Neural progenitor cell (in vitro differentiated cells): ENCODE results near the gene CTSF. TPM values are rescaled to one million over a fixed set of nuclear protein-coding genes. Genes with fewer than 3 reads are reported as not detected.
"Not testable (repeated sequence)": the region's sequence is repeated elsewhere in the genome, so short reads cannot be mapped to it uniquely, and the experiment has no call there.

Experiments used
- DNase-seq: peaks from one replicate; pipeline ENCODE4 v3.0.0-alpha.2; 2016; ENCODE audit warnings: low spot score
- H2AFZ ChIP-seq: fragments of 200-600 bp; sonication (generic); replicated peaks from 2 replicates; pipeline ENCODE4 v1.6.1; 2016; ENCODE audit warnings: antibody characterized with exemption
- H3F3A ChIP-seq: fragments of 200-600 bp; sonication (generic); 2 replicates; pipeline ENCODE4 v1.6.1; 2016; ENCODE audit warnings: antibody characterized with exemption, low read depth
- H3K27ac ChIP-seq: fragments of 200-600 bp; sonication (generic); 2 replicates; pipeline ENCODE4 v1.5.1; 2016; ENCODE audit warnings: mild to moderate bottlenecking
- H3K27me3 ChIP-seq: fragments of 200-600 bp; sonication (generic); 2 replicates; pipeline ENCODE4 v1.6.1; 2016; ENCODE audit warnings: mild to moderate bottlenecking, moderate library complexity
- H3K36me3 ChIP-seq: fragments of 200-600 bp; sonication (generic); 2 replicates; pipeline ENCODE4 v1.5.1; 2016
- H3K4me1 ChIP-seq: fragments of 200-600 bp; sonication (generic); 2 replicates; pipeline ENCODE4 v1.6.1; 2016; ENCODE audit warnings: mixed run types
- H3K4me2 ChIP-seq: fragments of 200-600 bp; sonication (generic); 2 replicates; pipeline ENCODE4 v1.6.1; 2016
- H3K4me3 ChIP-seq: fragments of 200-600 bp; sonication (generic); 2 replicates; pipeline ENCODE4 v1.5.1; 2016
- H3K79me2 ChIP-seq: fragments of 200-600 bp; sonication (generic); 2 replicates; pipeline ENCODE4 v1.6.1; 2016; ENCODE audit warnings: low read depth
- H3K9ac ChIP-seq: fragments of 200-600 bp; sonication (generic); 2 replicates; pipeline ENCODE4 v1.6.1; 2016
- H3K9me3 ChIP-seq: fragments of 200-600 bp; sonication (generic); 2 replicates; pipeline ENCODE4 v1.5.1; 2016; ENCODE audit warnings: low read depth
- H4K20me1 ChIP-seq: fragments of 200-600 bp; sonication (generic); 2 replicates; pipeline ENCODE4 v1.6.1; 2016; ENCODE audit warnings: low read depth
- H3K27ac Mint-ChIP-seq: 3 replicates; pipeline ENCODE4 v1.8.0; 2021; ENCODE audit warnings: mixed read lengths
- H3K27me3 Mint-ChIP-seq: 2 replicates; pipeline ENCODE4 v1.8.0; 2022; ENCODE audit warnings: low read depth, mild to moderate bottlenecking, inconsistent platforms, moderate library complexity, mixed read lengths; ENCODE audit not compliant: insufficient read depth
- H3K36me3 Mint-ChIP-seq: 3 replicates; pipeline ENCODE4 v1.8.0; 2021; ENCODE audit warnings: mixed read lengths
- H3K4me1 Mint-ChIP-seq: 3 replicates; pipeline ENCODE4 v1.8.0; 2021; ENCODE audit warnings: mixed read lengths
- H3K4me3 Mint-ChIP-seq: 3 replicates; pipeline ENCODE4 v1.8.0; 2021; ENCODE audit warnings: mild to moderate bottlenecking, moderate library complexity, mixed read lengths
- H3K9me3 Mint-ChIP-seq: 3 replicates; pipeline ENCODE4 v1.8.0; 2020; ENCODE audit warnings: mixed read lengths
- EZH2 ChIP-seq: fragments of 200-600 bp; sonication (generic); IDR thresholded peaks from 2 replicates; pipeline ENCODE4 v1.6.1; 2017; ENCODE audit warnings: antibody characterized with exemption, mild to moderate bottlenecking, moderate library complexity
- EZH2phosphoT487 ChIP-seq: fragments of 200-600 bp; sonication (generic); IDR thresholded peaks from 2 replicates; pipeline ENCODE4 v1.6.1; 2017; ENCODE audit warnings: antibody characterized with exemption
- total RNA-seq: library from RNA; depleted of rRNA; stranded (reverse); fragments of >200 nt; gene quantifications from 2 replicates; pipeline ENCODE4 v1.2.3, GENCODE V29; 2015; ENCODE audit warnings: low replicate concordance
- TF ChIP-seq, protein P1 (sequence below): fragments of 200-600 bp; sonication (generic); IDR thresholded peaks from 2 replicates; pipeline ENCODE4 v1.5.1; 2017; ENCODE audit warnings: antibody characterized with exemption, mild to moderate bottlenecking

The CTSF gene
- total RNA-seq, 1 donor from 2014 or later = not detected

DNA sequence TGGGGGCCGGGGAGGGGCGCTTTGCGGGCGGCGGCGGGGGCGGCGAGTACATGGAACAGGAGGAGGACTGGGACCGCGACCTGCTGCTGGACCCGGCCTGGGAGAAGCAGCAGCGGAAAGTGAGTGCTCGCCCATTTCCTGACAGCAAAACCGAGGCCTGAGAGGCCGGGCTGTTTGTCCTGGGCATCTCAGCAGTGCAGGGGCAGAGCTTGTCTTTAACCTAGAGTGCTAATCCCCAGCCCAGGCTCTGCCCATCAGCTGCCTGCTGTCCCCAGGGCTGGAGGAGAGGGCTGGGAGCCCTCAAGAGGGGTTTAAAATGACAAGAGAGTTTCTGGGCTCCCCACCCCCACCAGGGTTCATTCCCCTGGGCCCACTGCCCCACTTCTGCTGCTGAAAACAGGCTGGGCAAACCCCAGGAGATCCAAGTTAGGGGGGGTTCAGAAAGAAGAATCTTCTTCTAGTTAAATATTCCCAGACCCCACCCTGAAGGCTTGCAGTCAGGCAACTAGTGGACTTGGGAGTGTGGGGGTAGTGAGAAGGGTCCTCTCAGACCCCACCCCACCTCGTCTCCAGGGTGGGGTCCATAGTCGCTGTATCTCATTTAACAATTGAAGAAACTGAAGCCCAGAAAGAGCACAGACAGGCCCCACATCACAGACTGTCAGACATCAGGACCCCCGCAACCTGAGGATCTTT is 21.3 kb downstream of the CTSF start:
- TF ChIP-seq EZH2 = no peak
- TF ChIP-seq EZH2phosphoT487 = no peak
- TF ChIP-seq, protein P1, sequence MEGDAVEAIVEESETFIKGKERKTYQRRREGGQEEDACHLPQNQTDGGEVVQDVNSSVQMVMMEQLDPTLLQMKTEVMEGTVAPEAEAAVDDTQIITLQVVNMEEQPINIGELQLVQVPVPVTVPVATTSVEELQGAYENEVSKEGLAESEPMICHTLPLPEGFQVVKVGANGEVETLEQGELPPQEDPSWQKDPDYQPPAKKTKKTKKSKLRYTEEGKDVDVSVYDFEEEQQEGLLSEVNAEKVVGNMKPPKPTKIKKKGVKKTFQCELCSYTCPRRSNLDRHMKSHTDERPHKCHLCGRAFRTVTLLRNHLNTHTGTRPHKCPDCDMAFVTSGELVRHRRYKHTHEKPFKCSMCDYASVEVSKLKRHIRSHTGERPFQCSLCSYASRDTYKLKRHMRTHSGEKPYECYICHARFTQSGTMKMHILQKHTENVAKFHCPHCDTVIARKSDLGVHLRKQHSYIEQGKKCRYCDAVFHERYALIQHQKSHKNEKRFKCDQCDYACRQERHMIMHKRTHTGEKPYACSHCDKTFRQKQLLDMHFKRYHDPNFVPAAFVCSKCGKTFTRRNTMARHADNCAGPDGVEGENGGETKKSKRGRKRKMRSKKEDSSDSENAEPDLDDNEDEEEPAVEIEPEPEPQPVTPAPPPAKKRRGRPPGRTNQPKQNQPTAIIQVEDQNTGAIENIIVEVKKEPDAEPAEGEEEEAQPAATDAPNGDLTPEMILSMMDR = no peak
- peaks cover 32% of the 10 kb centered on the region for H3K4me1 ChIP-seq
- H3K27ac ChIP-seq = no peak overlapping the region
- no peaks in the 10 kb centered on the region for H3K9me3 ChIP-seq
- H4K20me1 ChIP-seq = peaks cover 15% of the 10 kb centered on the region
- H3K79me2 ChIP-seq = no peaks in the 10 kb centered on the region
- H3K36me3 Mint-ChIP-seq = peaks cover 3% of the 10 kb centered on the region
- H3K4me3 ChIP-seq = peak overlapping the region; percentile 71
- H3K27me3 ChIP-seq = no peaks in the 10 kb centered on the region
- H3F3A ChIP-seq = peaks cover 46% of the 10 kb centered on the region
- no peak overlapping the region for H3K27ac Mint-ChIP-seq
- H3K4me1 Mint-ChIP-seq = peaks cover 52% of the 10 kb centered on the region
- peak; percentile 67 for DNase-seq
- H2AFZ ChIP-seq = no peak overlapping the region
- H3K9ac ChIP-seq = no peak overlapping the region
- no peaks in the 10 kb centered on the region for H3K36me3 ChIP-seq
- H3K4me3 Mint-ChIP-seq = peak overlapping the region; percentile 85
- H3K9me3 Mint-ChIP-seq = no peaks in the 10 kb centered on the region
- H3K27me3 Mint-ChIP-seq = peaks cover 25% of the 10 kb centered on the region
- H3K4me2 ChIP-seq = peak overlapping the region; percentile 87

DNA sequence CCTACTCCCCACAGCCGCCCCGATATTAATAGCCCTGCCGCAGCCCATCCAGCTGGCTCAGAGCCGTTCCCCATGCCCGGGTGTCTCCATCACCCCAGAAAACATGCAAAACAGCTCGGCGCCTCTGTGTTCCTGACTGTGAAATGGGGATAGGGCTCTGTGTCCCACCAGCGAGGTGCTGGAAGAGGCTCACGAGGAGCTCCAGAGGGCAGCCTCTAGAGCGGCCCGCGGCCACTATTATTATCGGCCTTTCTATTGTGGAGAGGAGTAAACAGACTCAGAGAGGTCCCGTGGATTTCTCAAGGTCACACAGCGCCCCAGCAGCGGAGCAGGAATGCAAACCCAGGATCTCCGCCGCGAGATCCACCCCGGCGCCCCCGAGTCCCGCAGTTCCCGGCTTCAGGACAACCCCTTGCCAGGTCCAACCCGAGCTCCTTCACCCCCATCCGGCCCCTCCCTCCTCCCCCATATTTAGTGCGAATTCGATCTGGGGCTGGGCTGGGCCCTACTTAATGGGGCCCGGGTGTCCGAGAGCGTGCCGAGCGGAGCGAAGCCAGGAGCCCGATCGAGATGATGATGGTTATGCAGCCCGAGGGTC is 21.9 kb downstream of the CTSF start, which contains the start of gene ACTN3:
Gene ACTN3, plus strand, starts transcription at position 536 of the 598 bp plus-strand sequence. Its CDS starts 35 bp downstream, at position 571.
- TF ChIP-seq EZH2 (no peak), EZH2phosphoT487 (no peak)
- TF ChIP-seq, protein P1 = no peak
- Histone ChIP-seq H3K79me2 (no peaks in the 10 kb centered on the region), H4K20me1 (peaks cover 15% of the 10 kb centered on the region), H3K27ac (no peak within 1 kb of the TSS), H3K36me3 (no peaks in the 10 kb centered on the region), H3K9me3 (no peaks in the 10 kb centered on the region), H3F3A (peaks cover 46% of the 10 kb centered on the region), H2AFZ (no peak within 1 kb of the TSS), H3K9ac (peak within 1 kb of the TSS; percentile 74), H3K4me2 (peak within 1 kb of the TSS; percentile 87), H3K4me1 (peaks cover 32% of the 10 kb centered on the region), H3K27me3 (no peaks in the 10 kb centered on the region), H3K4me3 (peak within 1 kb of the TSS; percentile 71)
- Mint-ChIP-seq H3K27me3 (peaks cover 25% of the 10 kb centered on the region), H3K4me1 (peaks cover 52% of the 10 kb centered on the region), H3K27ac (no peak within 1 kb of the TSS), H3K4me3 (peak within 1 kb of the TSS; percentile 85), H3K36me3 (peaks cover 3% of the 10 kb centered on the region), H3K9me3 (no peaks in the 10 kb centered on the region)
- DNase-seq = peak; percentile 88

DNA sequence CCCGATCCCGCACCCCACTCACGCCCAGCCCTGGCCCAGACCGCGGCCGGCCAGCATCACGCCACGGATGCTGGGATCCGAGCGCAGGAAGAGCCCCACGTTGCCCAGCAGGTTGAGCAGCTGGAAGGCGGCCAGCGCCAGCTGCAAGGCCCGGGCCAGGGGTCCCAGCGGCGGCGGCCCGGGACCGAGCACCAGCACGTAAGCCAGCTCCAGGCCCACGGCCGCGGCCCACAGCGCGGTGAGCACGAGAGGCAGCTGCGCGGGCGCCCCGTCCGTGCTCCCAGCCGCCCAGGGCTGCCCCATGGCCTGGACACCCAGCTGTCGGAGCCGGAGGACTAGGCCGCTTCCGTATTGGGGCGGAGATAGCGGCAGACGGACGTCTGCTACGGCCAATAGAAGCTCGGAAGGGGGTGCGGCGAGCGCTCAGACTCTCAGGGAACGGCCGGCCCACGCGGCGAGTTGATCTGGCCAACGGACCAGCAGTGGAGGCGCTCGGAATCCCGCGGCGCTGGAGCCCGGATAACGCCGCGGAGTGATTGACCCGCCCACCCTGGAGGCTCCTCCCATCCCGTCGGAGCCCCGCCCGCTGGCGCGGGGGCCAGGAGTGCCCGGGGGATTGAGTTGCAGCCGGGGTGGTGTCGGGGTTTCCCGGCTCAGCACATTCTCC is 22.6 kb downstream of the CTSF start, which contains the start of gene ZDHHC24:
Gene ZDHHC24, minus strand, starts transcription at position 348 of the 667 bp plus-strand sequence. Its CDS starts 45 bp downstream, at position 303.
- Histone ChIP-seq H3K27me3 (no peaks in the 10 kb centered on the region), H3K4me3 (peak within 1 kb of the TSS; percentile 71), H3K9me3 (no peaks in the 10 kb centered on the region), H3K36me3 (no peaks in the 10 kb centered on the region), H3K9ac (peak within 1 kb of the TSS; percentile 74), H3K4me2 (peak within 1 kb of the TSS; percentile 87), H3K27ac (no peak within 1 kb of the TSS), H4K20me1 (peaks cover 15% of the 10 kb centered on the region), H3K4me1 (peaks cover 32% of the 10 kb centered on the region), H3F3A (peaks cover 46% of the 10 kb centered on the region), H2AFZ (no peak within 1 kb of the TSS), H3K79me2 (no peaks in the 10 kb centered on the region)
- peak within 1 kb of the TSS; percentile 91 for H3K4me3 Mint-ChIP-seq
- peaks cover 52% of the 10 kb centered on the region for H3K4me1 Mint-ChIP-seq
- TF ChIP-seq, protein P1 = no peak
- no peak for TF ChIP-seq EZH2
- peak; percentile 99 for DNase-seq
- H3K27ac Mint-ChIP-seq = no peak within 1 kb of the TSS
- H3K9me3 Mint-ChIP-seq = no peaks in the 10 kb centered on the region
- peaks cover 3% of the 10 kb centered on the region for H3K36me3 Mint-ChIP-seq
- H3K27me3 Mint-ChIP-seq = peaks cover 23% of the 10 kb centered on the region

DNA sequence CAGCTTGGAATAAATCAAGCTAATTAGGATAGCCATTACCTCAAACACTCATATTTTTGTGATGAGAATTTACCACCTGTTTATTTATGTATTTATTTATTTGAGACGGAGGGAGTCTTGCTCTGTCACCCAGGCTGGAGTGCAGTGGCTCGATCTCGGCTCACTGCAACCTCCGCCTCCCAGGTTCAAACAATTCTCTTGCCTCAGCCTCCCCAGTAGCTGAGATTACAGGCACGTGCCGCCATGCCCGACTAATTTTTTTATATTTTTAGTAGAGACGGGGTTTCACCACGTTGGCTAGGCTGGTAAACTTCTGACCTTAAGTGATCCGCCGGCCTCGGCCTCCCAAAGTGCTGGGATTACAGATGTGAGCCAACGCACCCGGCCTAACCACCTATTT is 23.5 kb downstream of the CTSF start:
- Histone ChIP-seq H3K4me3 (peak overlapping the region; percentile 71), H4K20me1 (peaks cover 14% of the 10 kb centered on the region), H3K4me1 (peaks cover 32% of the 10 kb centered on the region), H3F3A (peaks cover 43% of the 10 kb centered on the region), H3K9ac (peak overlapping the region; percentile 74), H3K4me2 (peak overlapping the region; percentile 85)
- H3K9me3 Mint-ChIP-seq, H3K79me2 ChIP-seq, H2AFZ ChIP-seq, DNase-seq, H3K27ac ChIP-seq, H3K36me3 Mint-ChIP-seq, H3K36me3 ChIP-seq, H3K27ac Mint-ChIP-seq, H3K9me3 ChIP-seq, H3K27me3 ChIP-seq: not testable (repeated sequence)
- Mint-ChIP-seq H3K4me3 (peak overlapping the region; percentile 91), H3K4me1 (peaks cover 56% of the 10 kb centered on the region), H3K27me3 (peaks cover 20% of the 10 kb centered on the region)
